ENCODE data around the gene CINP. TPM values are rescaled to one million over a fixed set of nuclear protein-coding genes. Genes with fewer than 3 reads are reported as not detected.

CINP gene
- total and polyA plus RNA-seq, 4 donors: 25.1 to 34.6 (median 30.2) TPM

DNA sequence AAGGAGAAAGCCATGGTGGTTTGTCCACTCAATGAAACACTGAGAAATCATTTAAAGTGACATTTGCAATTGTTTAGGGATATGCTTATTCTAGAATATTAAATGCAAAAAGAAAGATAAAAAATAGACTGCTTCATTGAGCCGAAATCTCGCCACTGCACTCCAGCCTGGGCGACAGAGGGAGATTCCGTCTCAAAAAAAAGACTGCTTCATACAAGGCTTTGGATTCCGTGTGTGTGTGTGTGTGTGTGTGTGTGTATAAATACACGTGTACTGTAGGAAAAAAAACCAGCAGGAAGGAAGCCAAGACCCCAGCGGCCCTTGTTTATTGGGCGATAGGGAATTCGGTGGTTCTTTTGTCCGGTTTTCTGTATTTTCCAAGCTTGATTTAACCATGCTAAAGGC is 46.4 kb downstream of the CINP start:
- H3K27ac ChIP-seq (ENCODE audit: low read depth in 1 of 2, low read length in 2 of 2): peak overlapping the region; percentile 61 to 73
- no peaks in the 10 kb centered on the region for H3K27me3 ChIP-seq (ENCODE audit: control insufficient read depth in 4 of 4, insufficient read depth in 4 of 4, low read length in 3 of 4)
- H3K9ac ChIP-seq (ENCODE audit: low read depth in 1 of 2, low read length in 2 of 2): peak overlapping the region; percentile 4 to 70
- 7% methylated on average over 10 of the region's 10 CpGs for WGBS
- peak overlapping the region; percentile 23 to 59 (median 50) for H3K4me3 ChIP-seq (ENCODE audit: low read depth in 1 of 3, low read length in 3 of 3)
- no peaks in the 10 kb centered on the region for H3K36me3 ChIP-seq (ENCODE audit: control insufficient read depth in 4 of 4, insufficient read depth in 3 of 4, low read depth in 1 of 4, low read length in 3 of 4)
- TF ChIP-seq, protein P1, sequence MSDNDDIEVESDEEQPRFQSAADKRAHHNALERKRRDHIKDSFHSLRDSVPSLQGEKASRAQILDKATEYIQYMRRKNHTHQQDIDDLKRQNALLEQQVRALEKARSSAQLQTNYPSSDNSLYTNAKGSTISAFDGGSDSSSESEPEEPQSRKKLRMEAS (IDR thresholded peaks at IDR 0.05): no peak
- peak in 1 of 2 donors; percentile 18 for TF ChIP-seq GABPA (IDR thresholded peaks at IDR 0.05 in 1 of 2, conservative IDR thresholded peaks at IDR 0.05 in 1 of 2)
- peak; percentile 48 for DNase-seq (ENCODE audit: low spot score)
- no peaks in the 10 kb centered on the region for H3K9me3 ChIP-seq (ENCODE audit: control insufficient read depth in 4 of 4, low read length in 3 of 4)
- peaks cover 7 to 50% (median 37%) of the 10 kb centered on the region in 4 donors for H3K4me1 ChIP-seq (ENCODE audit: control insufficient read depth in 4 of 4, insufficient read depth in 4 of 4, low read length in 3 of 4)

DNA sequence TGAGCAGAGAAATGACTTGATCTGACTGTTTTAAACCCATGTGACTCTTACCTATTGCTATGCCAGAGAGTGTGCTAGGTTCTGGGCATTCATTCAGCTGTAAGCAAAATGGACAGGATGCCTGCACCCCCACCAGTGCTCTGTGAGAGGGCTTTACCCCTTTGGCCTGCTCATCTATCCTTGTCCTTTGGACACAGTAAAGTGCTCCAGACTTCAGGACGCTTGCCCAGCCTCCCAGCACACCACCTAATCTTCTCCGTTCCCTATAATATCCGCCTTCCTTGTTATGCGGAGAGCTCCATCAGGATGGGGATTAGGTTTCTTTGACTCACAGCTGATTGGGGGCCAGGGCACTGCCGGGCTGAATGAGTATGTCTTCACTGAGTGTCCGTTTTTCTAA is 47.6 kb downstream of the CINP start:
- no peak for DNase-seq (ENCODE audit: low spot score)

More for the DNA sequence above, 47.6 kb downstream of the CINP start:
- no peak overlapping the region for H3K27ac ChIP-seq (ENCODE audit: low read depth in 1 of 2, low read length in 2 of 2)
- H3K9ac ChIP-seq (ENCODE audit: low read depth in 1 of 2, low read length in 2 of 2): no peak overlapping the region
- H3K9me3 ChIP-seq (ENCODE audit: control insufficient read depth in 4 of 4, low read length in 3 of 4): no peaks in the 10 kb centered on the region
- no peak overlapping the region for H3K4me3 ChIP-seq (ENCODE audit: low read depth in 1 of 3, low read length in 3 of 3)
- TF ChIP-seq SP1 (IDR thresholded peaks at IDR 0.05) (no peak), FOXA1 (IDR thresholded peaks at IDR 0.05) (no peak), HNF4G (IDR thresholded peaks at IDR 0.05) (no peak), NR2F2 (IDR thresholded peaks at IDR 0.05) (no peak), HNF4A (conservative IDR thresholded peaks at IDR 0.05) (no peak), GABPA (IDR thresholded peaks at IDR 0.05 in 1 of 2, conservative IDR thresholded peaks at IDR 0.05 in 1 of 2) (no peak), FOXA2 (IDR thresholded peaks at IDR 0.05) (no peak), RAD21 (IDR thresholded peaks at IDR 0.05) (no peak), YY1 (IDR thresholded peaks at IDR 0.05) (no peak), RXRA (IDR thresholded peaks at IDR 0.05) (no peak), EGR1 (IDR thresholded peaks at IDR 0.05; ENCODE audit: low read depth in 2 of 2) (no peak), TAF1 (conservative IDR thresholded peaks at IDR 0.05) (no peak), JUND (IDR thresholded peaks at IDR 0.05) (no peak)
- TF ChIP-seq, protein P1 (IDR thresholded peaks at IDR 0.05): no peak
- TF ChIP-seq, protein P2, sequence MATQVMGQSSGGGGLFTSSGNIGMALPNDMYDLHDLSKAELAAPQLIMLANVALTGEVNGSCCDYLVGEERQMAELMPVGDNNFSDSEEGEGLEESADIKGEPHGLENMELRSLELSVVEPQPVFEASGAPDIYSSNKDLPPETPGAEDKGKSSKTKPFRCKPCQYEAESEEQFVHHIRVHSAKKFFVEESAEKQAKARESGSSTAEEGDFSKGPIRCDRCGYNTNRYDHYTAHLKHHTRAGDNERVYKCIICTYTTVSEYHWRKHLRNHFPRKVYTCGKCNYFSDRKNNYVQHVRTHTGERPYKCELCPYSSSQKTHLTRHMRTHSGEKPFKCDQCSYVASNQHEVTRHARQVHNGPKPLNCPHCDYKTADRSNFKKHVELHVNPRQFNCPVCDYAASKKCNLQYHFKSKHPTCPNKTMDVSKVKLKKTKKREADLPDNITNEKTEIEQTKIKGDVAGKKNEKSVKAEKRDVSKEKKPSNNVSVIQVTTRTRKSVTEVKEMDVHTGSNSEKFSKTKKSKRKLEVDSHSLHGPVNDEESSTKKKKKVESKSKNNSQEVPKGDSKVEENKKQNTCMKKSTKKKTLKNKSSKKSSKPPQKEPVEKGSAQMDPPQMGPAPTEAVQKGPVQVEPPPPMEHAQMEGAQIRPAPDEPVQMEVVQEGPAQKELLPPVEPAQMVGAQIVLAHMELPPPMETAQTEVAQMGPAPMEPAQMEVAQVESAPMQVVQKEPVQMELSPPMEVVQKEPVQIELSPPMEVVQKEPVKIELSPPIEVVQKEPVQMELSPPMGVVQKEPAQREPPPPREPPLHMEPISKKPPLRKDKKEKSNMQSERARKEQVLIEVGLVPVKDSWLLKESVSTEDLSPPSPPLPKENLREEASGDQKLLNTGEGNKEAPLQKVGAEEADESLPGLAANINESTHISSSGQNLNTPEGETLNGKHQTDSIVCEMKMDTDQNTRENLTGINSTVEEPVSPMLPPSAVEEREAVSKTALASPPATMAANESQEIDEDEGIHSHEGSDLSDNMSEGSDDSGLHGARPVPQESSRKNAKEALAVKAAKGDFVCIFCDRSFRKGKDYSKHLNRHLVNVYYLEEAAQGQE (IDR thresholded peaks at IDR 0.05): no peak
- TF ChIP-seq, protein P3, sequence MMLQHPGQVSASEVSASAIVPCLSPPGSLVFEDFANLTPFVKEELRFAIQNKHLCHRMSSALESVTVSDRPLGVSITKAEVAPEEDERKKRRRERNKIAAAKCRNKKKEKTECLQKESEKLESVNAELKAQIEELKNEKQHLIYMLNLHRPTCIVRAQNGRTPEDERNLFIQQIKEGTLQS (IDR thresholded peaks at IDR 0.05): no peak
- TF ChIP-seq, protein P4, sequence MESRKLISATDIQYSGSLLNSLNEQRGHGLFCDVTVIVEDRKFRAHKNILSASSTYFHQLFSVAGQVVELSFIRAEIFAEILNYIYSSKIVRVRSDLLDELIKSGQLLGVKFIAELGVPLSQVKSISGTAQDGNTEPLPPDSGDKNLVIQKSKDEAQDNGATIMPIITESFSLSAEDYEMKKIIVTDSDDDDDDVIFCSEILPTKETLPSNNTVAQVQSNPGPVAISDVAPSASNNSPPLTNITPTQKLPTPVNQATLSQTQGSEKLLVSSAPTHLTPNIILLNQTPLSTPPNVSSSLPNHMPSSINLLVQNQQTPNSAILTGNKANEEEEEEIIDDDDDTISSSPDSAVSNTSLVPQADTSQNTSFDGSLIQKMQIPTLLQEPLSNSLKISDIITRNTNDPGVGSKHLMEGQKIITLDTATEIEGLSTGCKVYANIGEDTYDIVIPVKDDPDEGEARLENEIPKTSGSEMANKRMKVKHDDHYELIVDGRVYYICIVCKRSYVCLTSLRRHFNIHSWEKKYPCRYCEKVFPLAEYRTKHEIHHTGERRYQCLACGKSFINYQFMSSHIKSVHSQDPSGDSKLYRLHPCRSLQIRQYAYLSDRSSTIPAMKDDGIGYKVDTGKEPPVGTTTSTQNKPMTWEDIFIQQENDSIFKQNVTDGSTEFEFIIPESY (IDR thresholded peaks at IDR 0.05): no peak
- TF ChIP-seq, protein P5, sequence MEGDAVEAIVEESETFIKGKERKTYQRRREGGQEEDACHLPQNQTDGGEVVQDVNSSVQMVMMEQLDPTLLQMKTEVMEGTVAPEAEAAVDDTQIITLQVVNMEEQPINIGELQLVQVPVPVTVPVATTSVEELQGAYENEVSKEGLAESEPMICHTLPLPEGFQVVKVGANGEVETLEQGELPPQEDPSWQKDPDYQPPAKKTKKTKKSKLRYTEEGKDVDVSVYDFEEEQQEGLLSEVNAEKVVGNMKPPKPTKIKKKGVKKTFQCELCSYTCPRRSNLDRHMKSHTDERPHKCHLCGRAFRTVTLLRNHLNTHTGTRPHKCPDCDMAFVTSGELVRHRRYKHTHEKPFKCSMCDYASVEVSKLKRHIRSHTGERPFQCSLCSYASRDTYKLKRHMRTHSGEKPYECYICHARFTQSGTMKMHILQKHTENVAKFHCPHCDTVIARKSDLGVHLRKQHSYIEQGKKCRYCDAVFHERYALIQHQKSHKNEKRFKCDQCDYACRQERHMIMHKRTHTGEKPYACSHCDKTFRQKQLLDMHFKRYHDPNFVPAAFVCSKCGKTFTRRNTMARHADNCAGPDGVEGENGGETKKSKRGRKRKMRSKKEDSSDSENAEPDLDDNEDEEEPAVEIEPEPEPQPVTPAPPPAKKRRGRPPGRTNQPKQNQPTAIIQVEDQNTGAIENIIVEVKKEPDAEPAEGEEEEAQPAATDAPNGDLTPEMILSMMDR (IDR thresholded peaks at IDR 0.05; ENCODE audit: low read depth, low read length, missing input control): no peak
- H3K36me3 ChIP-seq (ENCODE audit: control insufficient read depth in 4 of 4, insufficient read depth in 3 of 4, low read depth in 1 of 4, low read length in 3 of 4): no peaks in the 10 kb centered on the region
- H3K27me3 ChIP-seq (ENCODE audit: control insufficient read depth in 4 of 4, insufficient read depth in 4 of 4, low read length in 3 of 4): no peaks in the 10 kb centered on the region
- WGBS: 93% methylated on average over 6 of the region's 6 CpGs
- H3K4me1 ChIP-seq (ENCODE audit: control insufficient read depth in 4 of 4, insufficient read depth in 4 of 4, low read length in 3 of 4): peaks cover 5 to 40% (median 26%) of the 10 kb centered on the region in 4 donors

Data from liver (tissue), 9 donors.